Cardiac fibroblast (primary cell): ENCODE data around the gene PACRG.

Experiments
- DNase-seq, 2 donors: peaks; one replicate each; pipeline versions ENCODE4 v3.0.0 to v3.0.0-alpha.2; 2010; ENCODE audit warnings: low read depth in 2 of 2
- H3K4me3 ChIP-seq, 2 donors: replicated peaks in 1 of 2; 1 replicate in 1 of 2; 2 replicates in 1 of 2; pipeline ENCODE4 v1.5.1; 2011; ENCODE audit warnings: low read depth in 2 of 2, low read length in 2 of 2, mild to moderate bottlenecking in 2 of 2, moderate library complexity in 1 of 2
- TF ChIP-seq, protein P1 (sequence below): IDR thresholded peaks from one replicate; pipeline ENCODE4 v1.5.1; 2011; ENCODE audit warnings: low read depth, mild to moderate bottlenecking, low read length, inconsistent platforms

Gene PACRG

DNA sequence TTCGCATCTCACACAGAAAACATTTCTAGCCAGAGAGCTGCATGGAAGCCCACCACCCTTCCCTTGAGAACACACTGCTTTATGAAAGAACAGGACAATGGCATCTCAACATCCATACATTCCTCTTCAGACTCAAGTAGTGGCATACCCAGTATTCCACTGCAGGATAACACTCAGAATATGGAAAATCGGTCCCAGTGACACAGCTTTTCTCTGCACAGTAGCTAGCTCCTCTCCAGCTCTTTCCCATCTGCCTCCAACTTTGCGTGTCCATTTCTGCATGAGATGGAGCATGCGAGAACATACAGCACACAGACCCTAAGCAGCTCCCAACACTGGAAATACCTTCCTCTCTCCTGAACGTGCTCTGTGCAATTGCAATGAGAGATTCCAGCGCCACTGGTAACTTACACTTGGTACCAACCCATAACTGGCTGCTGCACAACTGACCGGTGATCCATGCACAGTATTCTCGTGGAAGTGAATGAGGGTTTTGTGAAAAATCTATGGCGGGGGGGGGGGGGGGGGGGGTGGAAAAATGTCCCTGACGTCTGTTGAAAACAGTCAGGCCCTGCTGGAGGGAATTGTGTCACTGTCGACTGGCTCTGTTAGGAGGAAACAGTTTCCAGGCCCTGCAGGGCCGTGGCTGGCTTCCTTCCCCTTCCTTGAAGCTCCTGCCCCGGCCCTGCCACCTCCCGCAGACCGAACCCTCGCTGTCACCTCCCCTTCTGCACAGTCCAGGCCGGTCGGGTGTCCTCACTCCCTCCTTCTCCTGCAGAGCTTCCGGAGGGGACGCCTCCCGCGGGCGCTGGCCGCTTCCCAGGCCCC, 420.9 kb downstream of the PACRG start:
- no peak overlapping the region for H3K4me3 ChIP-seq
- TF ChIP-seq, protein P1, sequence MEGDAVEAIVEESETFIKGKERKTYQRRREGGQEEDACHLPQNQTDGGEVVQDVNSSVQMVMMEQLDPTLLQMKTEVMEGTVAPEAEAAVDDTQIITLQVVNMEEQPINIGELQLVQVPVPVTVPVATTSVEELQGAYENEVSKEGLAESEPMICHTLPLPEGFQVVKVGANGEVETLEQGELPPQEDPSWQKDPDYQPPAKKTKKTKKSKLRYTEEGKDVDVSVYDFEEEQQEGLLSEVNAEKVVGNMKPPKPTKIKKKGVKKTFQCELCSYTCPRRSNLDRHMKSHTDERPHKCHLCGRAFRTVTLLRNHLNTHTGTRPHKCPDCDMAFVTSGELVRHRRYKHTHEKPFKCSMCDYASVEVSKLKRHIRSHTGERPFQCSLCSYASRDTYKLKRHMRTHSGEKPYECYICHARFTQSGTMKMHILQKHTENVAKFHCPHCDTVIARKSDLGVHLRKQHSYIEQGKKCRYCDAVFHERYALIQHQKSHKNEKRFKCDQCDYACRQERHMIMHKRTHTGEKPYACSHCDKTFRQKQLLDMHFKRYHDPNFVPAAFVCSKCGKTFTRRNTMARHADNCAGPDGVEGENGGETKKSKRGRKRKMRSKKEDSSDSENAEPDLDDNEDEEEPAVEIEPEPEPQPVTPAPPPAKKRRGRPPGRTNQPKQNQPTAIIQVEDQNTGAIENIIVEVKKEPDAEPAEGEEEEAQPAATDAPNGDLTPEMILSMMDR, result no peak
- DNase-seq, result no peak

DNA sequence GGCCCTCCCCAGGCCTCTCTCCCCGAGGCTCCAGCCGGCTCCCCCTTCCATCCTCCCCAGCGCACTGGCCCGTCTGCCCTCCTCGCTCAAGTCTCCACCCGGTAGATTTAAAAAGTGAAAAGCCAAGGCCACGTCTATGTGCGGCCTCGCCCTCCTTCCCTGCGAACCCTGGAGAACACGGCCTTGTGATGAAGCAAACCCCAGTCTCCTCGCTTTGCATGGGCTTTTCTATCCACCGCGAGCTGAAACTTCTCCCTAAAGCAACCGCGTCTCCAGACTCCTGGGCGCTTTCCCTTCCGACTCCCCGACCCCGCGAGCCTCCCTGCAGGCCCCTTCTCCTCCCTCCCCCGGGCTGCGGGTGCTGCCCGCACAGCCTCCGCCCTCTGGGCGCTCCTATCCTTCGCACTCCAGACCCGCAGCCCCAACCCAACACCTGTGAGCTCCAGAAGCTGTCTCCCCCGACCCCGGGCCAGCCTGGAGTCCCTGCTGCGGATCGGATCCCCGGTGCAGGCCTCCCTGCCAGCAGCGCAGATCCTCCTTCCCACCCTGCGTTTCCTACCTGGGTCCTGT, 421.6 kb downstream of the PACRG start:
- TF ChIP-seq, protein P1, result no peak
- DNase-seq, result no peak
- H3K4me3 ChIP-seq, result no peak overlapping the region

DNA sequence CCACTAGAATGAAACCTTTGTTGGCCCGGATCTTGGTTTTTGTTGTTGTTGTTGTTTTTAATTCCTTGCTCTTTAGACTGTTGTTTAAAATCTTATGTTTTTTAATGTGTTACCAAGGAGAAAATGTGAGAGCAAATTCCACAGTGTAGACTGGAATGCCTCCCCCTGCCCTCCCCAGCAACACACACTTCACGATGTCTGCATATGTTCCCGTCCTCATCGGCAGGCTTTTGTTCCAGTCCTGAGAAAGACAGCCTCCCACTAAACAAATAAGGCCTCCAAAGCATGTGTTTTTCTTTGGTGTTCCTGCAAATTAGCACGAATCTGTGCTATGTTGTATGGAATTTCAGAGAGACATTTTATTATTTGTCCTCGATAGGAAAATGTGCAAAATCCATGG, 423.4 kb downstream of the PACRG start:
- no peak overlapping the region for H3K4me3 ChIP-seq
- TF ChIP-seq, protein P1, result no peak
- no peak for DNase-seq

DNA sequence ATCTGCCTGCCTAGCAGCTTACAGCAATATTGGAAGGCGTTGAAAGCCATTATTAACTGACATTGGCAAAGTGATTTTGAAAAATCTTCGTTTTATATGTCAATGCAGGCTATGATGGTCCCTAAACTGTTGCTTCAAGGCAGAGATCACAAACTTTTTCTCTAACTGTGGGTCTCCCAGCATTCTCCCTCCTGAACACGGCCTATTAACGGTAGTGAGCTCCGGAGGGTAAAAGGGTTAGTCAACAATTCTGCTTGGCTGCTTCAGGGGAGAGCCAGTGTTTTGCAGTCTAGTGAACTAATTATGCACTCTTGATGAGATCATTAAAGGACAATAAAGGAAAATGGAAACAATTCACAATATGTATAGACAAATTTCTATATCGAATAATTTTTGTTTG, 424.9 kb downstream of the PACRG start:
- H3K4me3 ChIP-seq, result no peak overlapping the region
- TF ChIP-seq, protein P1, result no peak
- DNase-seq, result no peak

DNA sequence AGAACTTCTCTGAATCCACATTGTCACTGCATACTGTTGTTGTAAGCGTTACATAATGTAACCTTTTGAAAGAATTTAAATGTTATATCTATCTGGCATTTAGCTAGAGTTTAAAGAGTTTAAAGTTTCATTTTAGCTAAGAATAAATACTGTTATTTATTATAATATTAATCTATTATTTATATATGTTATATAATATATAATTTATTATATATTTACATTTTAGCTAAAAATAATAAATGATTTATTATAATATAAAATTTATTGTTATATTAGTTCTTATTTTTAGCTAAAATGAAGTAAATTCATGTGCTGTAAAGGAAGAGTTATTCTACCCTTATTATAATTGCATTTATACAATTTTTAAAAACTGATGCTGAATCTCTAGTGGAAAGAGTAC, 431.3 kb downstream of the PACRG start:
- DNase-seq, result no peak
- TF ChIP-seq, protein P1, result no peak
- no peak overlapping the region for H3K4me3 ChIP-seq

DNA sequence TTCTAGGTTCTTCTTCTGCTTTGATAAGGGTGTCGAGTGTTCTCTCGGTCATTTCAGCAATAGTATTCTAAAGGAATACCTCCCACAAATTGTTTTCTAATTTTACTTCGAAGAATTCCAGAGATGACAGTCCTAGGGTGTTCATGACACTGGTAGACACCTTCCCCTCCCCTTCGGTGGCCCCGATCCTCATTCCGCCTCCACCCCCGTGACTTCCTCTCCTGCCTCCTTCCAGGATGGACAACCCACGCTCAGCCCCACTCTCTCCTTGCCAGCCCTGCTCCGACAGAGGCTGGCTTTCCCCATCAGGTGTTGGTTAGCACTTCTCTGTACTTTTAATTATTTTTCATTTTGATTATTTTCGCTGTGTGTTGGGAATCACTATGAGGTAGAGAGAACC, 431.9 kb downstream of the PACRG start:
- no peak overlapping the region for H3K4me3 ChIP-seq
- TF ChIP-seq, protein P1, result no peak
- no peak for DNase-seq
